HG03039 (cell line): ENCODE measurements around the gene SARM1.
A peak's percentile ranks its signal among the peaks of the same experiment; 100 is the strongest.

Source experiments
- ATAC-seq: cut with Tn5 transposase; IDR thresholded peaks from one replicate; pipeline ENCODE4 v1.9.1; 2021; ENCODE audit warnings: mild to moderate bottlenecking, moderate library complexity; ENCODE audit not compliant: unreplicated experiment

SARM1 gene

DNA sequence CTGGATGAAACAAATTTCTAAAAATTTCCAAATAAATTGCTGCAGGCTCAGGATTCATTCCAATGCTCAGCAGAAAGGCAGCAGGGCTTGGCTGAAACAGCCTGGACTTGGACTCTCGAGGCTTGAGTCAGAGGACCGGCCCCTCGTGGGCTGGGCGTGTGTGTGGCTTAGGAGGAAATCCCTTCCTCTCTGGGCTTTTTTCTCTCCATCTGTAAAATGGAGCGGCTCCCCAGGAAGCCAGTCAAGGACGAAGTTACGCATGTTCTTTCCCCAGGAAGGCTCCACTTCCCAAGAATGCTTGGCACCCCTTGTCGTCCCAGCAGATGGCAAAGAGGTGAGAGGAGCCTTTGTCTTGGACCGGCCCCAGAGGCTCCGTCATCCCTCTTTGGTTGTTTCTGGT is 21.0 kb downstream of the SARM1 start:
- no peak for ATAC-seq

- ATAC-seq = no peak
Observed at GRCh38 chr17:28394337-28395116, 23.0 kb downstream of the SARM1 start.

DNA sequence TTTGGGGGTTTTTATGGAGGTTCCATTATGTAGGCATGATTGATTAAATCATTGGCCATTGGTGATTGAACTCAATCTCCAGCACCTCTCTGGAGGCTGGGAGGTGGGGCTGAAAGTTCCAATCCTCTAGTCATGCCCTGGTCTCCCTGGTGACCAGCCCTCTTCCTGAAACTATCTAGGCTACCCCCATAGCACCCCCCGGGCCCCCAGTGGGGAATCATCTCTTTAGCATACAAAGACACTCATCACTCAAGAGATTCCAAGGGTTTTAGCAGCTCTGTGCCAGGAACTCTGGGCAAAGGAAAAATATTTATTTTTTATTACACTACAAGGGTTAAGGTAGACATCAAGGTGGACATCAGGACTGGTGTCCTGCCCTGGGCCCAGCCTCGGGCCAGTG is 23.9 kb downstream of the SARM1 start:
- ATAC-seq = no peak

- no peak for ATAC-seq
Observed at GRCh38 chr17:28395968-28396367, 24.5 kb downstream of the SARM1 start.

GRCh38 chr17:28396635-28397239 is 25.2 kb downstream of the SARM1 start:
- no peak for ATAC-seq

GRCh38 chr17:28397275-28397674 is 25.8 kb downstream of the SARM1 start:
- no peak for ATAC-seq

DNA sequence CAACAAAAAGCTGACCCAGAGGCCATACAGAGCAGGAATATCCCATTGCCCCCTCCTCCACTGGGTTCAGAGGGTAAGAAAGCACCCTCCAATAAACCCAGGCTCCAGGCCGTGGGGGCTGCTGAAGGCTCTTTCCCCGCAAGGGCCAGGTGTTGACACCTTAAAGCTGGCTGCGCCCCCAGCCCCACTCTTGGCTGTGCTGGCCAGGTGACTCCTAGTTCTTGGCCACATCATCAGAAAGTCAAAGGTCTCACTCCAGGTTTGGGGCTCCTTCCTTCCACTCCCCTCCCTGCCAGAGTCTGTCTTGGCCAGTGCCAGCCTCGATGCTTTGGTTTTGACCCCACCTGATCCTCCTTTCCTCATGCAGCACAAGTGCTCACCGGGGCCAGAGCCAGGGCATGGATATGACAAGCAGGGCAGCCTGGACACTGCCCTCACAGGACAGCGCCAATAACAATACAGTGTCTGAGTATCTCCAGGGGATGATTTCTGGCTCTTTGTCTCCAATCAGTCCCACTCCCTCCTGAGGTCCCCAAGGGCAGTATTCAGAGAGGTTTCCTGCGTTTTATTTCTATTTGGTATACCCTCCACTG is 26.3 kb downstream of the SARM1 start:
- ATAC-seq = no peak

GRCh38 chr17:28398280-28398981 is 26.9 kb downstream of the SARM1 start:
- no peak for ATAC-seq

DNA sequence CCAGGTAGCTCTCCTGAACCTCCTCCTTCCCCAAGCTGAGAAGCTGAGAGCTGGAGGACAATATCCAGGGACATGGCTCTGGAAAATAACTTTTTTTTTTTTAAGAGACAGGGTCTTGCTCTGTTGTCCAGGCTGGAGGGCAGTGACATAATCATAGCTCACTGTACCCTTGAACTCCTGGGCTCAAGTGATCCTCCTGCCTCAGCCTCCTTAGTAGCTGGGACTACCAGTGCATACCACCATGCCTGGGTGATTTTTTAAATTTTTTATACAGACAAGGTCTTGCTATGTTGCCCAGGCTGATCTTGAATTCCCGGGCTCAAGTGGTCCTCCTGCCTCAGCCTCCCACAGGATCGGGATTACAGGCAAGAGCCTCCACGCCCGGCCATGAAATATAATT is 28.3 kb downstream of the SARM1 start:
- ATAC-seq = no peak

DNA sequence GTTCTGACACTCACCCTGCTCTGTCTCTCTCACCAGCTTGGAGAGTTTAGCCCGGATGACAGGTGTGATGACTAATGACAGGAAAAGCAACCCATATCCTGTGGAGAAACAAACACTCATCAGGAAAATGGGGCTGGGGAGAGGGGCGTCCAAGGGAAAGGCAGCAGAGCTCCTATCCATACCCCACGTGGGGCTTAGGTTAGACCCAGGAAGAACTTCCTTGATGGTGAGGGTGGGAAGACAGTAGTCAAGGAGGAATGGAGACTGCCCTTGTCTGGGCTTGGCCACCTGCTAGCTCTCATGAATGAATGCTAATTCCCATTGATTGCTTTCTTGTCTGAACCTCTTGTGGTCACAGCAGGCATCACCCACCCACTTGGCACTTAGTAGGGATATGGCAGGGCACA is 30.7 kb downstream of the SARM1 start:
- ATAC-seq = no peak

- ATAC-seq = no peak
Observed at GRCh38 chr17:28402844-28403243, 31.4 kb downstream of the SARM1 start.

GRCh38 chr17:28404007-28404406 is 32.5 kb downstream of the SARM1 start:
- ATAC-seq = no peak

GRCh38 chr17:28404461-28404811 is 32.9 kb downstream of the SARM1 start:
- ATAC-seq = no peak

DNA sequence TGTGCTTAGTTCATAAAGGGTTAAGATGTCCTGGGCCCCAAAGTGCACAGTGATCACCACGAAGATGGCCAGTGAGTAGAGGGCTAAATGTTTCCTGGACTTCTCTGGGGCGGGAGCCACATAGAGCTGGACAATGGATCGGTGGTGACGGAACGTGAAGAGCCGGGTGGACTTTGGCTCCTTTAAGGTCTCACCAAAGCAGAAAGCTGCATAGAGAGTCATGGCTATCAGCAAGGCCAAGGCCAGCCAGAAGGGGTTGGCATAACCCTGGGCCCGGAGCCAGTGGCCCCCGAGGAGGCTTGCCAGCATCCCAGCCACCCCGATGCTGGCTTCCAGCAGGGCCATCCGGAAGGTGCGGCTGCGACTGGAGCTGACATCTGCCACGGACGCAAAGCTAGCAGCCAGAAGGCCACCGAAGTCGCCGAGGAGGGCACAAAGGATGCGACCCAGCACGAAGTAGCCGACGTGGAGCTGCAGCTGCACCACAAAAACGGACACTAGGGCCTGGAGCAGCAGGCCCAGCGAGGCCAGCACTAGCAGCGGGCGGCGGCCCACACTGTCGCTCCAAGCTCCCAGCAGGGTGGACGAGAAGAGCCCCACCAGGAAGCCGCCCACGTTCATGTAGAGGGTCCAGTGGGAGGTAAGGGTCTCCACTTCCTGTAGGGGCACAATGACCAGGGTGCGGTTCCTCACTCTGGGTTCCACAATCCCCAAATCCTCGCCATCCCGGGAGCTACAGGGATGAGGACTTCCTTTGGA is 33.5 kb downstream of the SARM1 start:
- ATAC-seq = no peak

- ATAC-seq = peak; percentile 54
Observed at GRCh38 chr17:28405632-28406472, 34.4 kb downstream of the SARM1 start, which contains the start of gene SLC46A1. SLC46A1 (minus strand) TSS chr17:28406212; CDS start chr17:28406114, 98 bp downstream.

- ATAC-seq = no peak
Observed at GRCh38 chr17:28406473-28406814, 35.0 kb downstream of the SARM1 start.

- no peak for ATAC-seq
Observed at GRCh38 chr17:28407130-28407973, 35.9 kb downstream of the SARM1 start.

GRCh38 chr17:28407974-28408306 is 36.4 kb downstream of the SARM1 start:
- ATAC-seq = no peak

DNA sequence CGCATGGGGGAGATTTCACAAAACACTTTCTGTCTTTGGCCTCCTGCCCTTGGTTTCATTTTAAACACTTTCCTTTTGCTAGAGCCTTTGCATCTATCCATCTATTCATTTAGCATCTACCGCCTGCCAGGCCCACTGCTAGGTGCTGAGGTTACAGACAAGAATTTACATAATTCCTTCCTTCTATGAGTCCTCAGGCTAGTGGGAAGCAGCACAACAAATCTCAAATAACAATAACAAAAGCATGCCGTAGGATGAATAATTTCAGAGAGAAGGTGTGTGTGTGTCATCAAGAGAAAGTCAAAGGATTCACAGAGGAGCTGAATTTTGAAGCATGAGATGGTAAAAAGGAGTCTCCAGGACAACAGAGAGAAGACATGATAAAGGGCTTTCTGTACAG is 40.6 kb downstream of the SARM1 start:
- ATAC-seq = no peak
